HG03139 (cell line): ENCODE data around the gene IFT57.
"Not testable (repeated sequence)": the region's sequence is repeated elsewhere in the genome, so short reads cannot be mapped to it uniquely, and the experiment has no call there.

Experiments used
- ATAC-seq: cut with Tn5 transposase; IDR thresholded peaks from one replicate; pipeline ENCODE4 v1.9.1; 2021; ENCODE audit not compliant: unreplicated experiment

IFT57 gene, protein sequence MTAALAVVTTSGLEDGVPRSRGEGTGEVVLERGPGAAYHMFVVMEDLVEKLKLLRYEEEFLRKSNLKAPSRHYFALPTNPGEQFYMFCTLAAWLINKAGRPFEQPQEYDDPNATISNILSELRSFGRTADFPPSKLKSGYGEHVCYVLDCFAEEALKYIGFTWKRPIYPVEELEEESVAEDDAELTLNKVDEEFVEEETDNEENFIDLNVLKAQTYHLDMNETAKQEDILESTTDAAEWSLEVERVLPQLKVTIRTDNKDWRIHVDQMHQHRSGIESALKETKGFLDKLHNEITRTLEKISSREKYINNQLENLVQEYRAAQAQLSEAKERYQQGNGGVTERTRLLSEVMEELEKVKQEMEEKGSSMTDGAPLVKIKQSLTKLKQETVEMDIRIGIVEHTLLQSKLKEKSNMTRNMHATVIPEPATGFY

DNA sequence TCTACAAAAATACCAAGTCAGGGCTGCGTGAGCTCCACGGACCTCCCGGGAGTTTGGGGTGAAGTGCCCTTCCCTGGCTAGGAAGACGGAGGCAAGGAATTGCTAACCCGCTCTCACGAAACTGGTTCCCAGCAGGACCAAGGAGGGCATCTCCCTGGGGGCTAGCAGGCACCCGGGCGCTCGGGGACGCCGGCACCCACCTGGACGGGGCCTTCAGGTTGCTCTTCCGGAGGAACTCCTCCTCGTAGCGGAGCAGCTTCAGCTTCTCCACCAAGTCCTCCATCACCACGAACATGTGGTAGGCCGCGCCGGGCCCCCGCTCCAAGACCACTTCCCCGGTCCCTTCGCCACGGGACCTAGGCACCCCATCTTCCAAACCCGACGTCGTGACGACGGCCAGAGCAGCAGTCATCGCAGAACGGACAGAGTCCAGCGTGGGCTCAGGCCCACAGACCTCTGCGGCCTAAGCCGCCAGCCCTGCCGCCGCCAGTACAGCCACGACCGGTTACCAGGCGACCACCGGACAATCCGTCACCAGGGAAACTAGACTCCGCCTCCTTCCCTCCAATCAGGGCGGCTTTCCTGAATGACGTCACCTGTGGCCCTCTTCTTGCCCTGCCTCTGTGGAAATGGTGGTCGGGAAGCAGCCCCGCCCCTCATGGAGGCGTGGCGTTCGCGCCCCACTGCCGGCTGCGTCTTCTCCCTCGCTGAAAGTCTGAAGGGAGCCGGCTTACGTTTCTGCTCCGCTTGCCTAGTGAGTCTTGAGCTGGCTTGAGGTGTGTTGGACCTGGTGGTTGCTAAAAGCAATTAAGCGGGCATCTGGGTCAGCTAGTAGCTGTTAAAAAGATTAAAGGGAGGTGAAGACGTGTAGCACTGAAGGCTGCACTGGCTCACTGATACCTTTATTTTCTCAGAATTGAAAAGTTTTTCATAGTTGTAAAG, at the start of gene IFT57:
TSS of gene IFT57 (minus strand) at position 514 of the 942 bp plus-strand sequence. CDS start at position 412, 102 bp downstream.
- peak; percentile 84 for ATAC-seq

DNA sequence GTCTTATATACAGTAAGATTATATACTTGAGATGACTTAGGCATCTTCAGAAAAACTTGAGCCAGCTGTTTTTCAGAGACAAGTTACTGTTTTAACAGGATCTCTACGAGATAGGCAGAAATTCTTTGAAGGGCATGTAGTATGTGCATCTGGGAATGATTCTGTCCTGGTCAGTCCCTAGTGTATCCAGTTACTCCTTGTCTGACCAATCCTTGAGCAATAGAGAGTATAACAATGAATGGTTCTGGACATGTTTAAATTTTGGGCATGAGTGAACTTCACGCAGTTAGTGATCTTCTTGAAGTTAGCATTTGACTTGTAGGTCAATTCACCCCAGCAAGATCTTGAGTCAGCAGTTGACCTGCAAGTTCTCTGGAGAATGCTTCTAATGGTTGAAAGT, 49.4 kb upstream of the IFT57 start:
- no peak for ATAC-seq

DNA sequence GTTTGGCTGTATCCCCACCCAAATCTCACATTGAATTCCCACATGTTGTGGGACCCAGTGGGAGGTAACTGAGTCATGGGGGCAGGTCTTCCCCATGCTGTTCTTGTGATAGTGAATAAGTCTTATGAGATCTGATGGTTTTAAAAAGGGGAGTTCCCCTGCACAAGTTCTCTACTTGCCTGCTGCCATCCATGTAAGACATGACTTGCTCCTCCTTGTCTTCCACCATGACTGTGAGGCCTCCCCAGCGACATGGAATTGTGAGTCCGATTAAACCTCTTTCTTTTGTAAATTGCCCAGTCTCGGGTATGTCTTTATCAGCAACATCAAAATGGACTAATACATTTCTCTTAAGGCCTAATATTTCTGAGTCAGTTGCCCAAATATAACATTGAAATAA, 46.0 kb upstream of the IFT57 start:
- not testable (repeated sequence) for ATAC-seq

DNA sequence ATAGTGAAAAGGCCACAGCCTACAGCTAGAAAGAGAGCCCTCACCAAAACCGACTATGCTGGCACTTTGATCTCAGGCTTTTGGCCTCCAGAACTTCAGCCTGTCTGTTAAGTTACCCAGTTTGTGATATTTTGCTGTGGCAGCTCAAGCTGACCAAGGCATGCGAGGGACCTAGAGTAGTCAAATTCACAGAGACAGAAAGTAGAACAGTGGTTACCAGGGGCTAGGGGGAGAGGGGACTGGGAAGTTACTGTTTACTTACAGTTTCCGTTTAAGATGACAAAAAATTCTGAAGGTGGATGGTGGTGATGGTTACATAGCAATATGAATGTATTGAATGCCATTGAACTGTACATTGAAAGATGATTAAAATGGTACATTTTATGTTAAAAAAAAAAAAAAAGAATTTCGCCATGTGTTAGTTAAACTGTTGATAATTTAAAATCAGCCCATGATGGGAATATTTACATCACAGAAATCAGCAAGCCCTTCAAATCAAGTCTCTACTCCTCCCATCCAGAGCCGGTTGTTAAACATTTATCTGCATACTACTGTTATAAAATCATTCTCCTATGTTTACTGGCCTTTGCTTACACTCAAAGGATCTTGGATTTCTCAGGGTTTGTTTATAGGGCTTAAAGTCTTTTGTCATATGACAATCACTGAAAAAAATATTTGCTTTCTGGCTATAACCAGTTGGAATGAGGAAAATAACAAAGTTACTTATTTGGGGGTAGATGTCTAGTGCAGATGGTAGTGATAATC, 42.5 kb upstream of the IFT57 start:
- ATAC-seq: not testable (repeated sequence)

DNA sequence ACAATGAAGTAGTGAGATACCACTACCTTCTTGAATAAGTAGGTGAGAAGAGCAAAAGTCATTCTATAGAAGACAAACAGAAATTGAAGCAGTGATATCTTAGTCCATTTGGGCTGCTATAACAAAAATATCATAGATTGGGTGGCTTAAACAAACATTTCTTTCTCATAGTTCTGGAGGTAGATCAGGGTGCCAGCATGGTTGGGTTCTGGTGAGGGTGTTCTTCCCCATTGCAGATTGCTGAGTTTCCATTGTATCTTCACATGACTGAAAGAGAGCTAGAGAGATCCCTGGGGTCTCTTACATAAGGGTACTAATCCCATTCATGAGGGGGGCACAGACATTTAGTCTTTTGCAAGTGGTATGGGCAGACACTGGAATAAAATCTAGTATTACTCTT, 32.9 kb upstream of the IFT57 start:
- no peak for ATAC-seq

DNA sequence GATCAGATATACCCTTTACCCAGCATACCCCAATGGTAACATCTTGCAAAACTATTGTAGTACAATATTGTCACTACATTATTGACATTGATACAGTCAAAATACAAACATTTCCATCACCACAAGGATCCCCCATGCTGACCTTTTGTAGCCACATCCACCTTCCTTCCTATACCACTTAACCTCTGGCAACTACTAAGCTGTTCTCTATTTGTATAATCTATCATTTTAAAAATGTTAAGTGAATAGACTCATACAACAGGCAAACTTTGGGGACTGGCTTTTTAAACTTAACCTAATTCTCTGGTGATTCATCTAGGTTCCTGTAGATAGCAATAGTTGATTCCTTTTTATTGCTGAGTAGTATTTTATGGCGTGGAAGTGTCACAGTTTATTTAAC, 29.6 kb upstream of the IFT57 start:
- no peak for ATAC-seq

DNA sequence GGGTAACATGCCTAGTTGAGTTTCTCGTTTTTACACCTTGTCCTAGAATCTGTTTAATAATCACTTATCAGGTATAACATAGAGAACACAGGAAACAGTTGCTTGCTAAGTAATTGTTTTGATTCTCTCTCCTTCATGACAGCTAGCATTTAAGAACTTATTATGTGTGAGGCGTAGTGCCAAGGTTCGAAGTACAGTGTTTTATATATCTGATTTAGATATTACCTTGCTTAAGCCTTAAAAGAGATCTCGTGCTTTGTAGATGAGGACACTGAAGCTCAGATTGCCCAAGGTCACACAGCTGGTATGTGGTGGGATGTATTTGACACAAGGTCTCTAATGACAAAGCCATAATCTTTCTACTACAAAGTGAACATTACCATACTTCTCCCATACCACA, 29.0 kb upstream of the IFT57 start:
- ATAC-seq: no peak

DNA sequence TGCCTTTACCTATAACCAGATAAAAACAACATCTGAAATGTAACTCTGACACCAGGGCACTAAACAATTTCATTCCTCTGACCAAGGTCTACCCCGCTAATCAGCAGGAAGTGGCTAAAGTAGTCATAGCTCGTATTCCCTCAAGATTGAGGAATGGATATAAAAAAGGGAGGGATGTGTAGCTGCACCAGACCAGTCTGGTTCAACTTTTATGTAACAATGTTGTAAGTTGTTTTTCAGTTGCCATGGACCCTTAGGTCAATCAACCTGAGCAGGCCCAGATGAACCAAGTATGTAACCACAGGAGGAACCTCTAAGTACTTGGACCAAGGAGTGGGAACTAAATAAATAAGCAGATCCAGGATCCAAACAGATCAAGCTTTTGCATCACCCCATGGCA, 28.4 kb upstream of the IFT57 start:
- no peak for ATAC-seq

DNA sequence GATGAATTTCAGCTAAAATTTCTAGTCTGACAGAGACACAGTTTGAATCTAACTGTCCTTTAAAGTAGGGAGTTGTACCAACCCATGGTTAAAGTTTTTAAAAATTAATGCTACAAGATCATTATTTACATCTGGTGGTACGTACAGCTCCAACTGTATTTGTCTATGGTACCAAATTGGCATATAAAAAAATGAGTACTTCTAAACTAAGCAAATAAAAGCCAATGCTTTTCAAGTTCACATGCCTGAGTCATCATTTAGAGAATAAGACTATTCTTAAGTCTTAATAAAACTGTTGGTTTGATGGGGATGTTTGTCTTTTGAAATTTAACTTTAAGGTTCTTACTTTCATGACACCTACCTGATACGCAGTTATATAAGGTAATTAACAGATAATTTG, 21.0 kb upstream of the IFT57 start:
- ATAC-seq: no peak

DNA sequence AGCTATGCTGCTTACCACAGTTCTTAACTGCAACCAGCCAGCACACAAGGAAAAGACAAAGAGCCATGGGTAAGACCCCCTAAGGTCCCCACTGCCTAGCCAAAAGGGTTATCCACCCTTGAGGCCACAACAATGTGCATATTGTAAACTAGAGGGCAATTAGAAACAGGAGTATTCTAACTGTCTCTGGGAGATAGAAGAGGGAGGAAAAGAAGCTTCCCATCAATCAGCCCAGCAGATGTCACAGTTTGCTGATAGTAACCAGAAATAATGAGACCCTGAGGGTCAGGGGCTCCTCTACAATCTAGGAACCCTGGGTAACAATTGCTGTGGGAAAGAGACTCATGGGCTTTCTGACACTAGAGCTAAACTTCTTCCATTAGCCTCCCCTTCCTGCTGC, 20.6 kb upstream of the IFT57 start:
- no peak for ATAC-seq

DNA sequence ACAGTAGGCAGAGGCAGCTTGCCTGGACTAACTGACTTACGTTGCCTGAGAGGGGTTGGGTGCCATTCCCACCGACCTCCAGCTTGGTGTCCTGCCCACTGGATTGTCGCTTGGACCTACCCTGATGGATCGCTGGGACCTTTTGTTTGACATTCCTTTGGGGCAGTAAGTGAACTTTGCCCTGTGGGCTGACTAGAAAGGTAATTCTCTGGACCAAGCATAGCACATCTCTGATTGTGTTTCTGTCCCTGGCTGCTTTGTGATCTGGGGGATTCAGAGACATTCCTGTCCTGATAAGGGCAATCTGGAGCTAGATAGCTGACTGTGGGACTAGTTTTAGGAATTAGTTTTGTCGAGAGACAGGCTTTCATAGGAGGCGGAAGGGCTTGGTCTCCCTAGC, 19.5 kb upstream of the IFT57 start:
- no peak for ATAC-seq

DNA sequence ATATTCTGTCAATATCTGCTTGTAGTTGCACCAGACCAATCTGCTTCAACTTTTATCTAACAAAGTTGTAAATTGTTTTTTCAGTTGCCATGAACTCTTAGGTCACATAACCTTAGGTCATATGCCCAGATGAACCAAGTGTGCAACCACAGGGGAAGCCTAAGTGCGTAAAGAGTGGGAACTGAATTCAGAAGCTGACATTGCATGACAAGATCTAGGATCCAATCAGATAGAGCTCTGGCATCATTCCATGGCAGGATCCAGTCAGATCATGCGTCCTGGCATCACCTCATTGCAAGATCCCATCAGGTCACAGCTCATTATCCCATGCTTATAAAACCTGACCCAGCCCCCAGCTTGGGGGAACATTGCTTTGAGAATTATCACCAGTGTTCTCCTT, 18.9 kb upstream of the IFT57 start:
- ATAC-seq: no peak

DNA sequence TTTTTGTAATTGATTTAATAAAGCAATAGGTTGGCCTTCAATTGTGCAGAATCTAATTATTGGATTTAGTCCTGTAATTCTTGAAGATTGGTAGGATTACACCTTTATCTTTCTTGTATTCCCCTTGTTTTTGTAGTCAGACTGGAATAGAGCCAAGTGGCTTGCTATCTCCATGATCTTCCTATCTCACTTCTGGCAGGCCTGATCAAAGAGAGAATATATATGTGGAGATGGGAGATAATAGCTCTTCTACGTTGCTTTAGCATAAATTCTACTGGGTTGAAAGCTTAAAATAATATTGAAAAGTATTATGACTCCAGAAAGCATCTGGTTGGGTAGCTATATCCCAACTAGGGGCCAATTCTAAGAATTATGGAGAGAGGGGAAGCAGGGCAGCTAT, 16.9 kb upstream of the IFT57 start:
- ATAC-seq: no peak

DNA sequence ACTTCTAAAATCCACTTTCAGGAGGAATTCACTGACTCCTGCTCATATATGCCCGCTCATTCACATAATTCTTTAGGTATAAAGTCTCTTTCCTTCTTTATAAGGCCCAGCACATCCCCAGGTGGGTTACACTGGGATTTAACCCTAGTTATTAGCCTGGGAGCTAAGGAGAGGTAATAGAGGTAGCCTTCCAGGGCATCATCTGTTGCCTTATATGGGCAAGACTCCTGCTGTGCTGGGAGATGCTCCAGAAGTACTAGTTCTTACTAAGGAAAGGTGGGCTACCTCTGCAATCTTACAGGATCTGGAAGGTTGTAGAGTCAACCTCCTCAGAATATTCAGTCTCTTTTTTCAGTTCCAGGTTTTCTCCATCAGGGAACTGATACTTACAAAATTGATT, 13.1 kb upstream of the IFT57 start:
- no peak for ATAC-seq

DNA sequence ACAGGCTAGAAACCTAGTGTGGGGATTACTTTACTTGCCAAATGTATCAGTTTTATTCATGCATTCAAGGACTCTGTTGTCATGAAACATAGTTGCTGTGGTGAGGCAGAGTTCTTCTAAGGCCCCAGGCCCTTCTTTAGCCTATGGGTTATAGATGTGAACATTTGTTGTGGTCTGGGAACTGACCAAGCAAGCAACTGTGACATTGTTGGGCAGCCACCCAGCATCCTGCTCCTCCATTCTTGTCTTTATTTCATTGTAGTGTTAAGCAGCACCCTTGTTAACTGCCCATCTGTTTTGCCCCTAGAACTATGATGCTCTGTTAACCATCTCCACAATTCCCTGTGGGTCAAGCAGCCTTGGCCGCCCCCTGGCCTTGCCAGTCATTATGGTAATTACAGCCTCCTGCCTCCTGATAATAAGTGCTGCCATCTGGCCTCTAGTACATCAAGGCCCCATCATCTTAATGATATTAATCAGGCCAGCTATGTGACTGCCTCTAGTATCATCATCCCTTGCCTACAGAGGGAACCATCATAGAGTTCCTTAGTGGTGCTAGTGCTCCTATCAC, 12.2 kb upstream of the IFT57 start:
- no peak for ATAC-seq

DNA sequence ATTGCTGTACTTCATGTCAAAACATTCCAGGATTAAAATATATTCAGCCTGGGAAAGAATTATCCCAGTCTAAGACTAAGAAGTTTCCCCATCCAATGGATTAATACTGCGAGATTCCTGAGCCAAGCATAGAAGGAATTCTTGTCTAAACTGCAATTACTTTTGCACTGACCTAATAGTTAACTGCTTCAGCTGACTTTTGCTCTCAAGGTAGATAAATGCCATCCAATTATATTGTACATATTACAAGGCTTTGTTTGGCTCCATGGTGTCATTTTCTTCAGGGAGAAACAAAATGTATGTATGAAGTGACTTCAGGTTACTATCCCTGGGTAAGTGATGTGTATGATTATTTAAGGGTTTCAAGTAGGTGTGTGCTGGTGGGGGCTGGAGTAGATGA, 6.1 kb upstream of the IFT57 start:
- no peak for ATAC-seq

DNA sequence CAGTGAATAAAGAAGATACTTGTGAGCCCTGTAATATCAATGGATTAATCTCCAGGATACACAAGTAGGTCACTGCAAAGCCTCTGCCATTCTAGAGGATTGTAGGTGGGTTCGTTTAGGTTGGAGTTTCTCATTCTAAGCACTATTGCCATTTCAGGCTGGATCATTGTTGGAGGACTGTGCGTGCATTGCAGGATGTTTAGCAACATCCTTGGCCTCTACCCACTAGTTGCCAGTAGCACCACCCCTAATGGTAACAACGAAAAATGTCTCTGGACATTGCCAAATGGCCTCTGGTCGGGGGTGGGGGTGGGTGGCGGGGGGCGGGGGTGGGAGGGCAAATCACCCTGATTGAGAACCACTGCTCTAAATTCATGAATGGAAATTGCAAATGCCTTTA, 4.9 kb upstream of the IFT57 start:
- ATAC-seq: no peak

DNA sequence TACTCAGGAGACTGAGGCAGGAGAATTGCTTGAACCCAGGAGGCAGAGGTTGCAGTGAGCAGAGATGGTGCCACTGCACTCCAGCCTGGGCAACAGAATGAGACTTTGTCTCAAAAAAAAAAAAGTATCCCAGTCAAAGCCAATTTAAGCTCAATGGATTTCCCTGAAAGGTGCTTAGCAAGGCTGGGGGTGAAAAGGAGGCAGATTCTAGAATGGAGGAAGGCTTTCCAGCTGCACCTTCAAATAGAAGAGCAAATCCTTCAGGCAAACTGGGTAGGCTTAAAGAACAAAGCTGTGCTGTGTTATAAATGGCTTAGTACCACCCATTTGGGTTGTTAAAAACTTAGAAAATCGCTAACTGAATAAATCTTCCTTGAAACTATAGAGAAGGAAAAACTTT, 3.0 kb upstream of the IFT57 start:
- ATAC-seq: no peak

DNA sequence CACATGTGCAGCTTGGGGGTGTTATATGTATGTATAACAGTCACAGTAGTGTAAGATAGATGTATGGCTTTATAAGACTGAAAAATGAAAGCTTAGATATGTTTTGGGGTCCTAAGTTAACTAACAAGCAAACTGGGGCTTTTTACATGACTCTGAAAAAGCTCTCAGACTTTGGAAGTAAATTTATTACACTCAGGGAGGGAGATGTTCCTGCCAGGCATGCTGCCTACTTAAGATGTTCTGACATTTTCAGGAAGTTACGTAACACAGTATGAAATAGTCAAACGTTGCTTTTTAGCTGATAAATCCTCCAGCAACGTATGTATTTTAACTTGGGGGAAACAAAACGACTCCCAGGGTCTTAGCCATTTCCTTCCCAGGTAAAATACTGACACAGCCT, 1.7 kb upstream of the IFT57 start:
- no peak for ATAC-seq

DNA sequence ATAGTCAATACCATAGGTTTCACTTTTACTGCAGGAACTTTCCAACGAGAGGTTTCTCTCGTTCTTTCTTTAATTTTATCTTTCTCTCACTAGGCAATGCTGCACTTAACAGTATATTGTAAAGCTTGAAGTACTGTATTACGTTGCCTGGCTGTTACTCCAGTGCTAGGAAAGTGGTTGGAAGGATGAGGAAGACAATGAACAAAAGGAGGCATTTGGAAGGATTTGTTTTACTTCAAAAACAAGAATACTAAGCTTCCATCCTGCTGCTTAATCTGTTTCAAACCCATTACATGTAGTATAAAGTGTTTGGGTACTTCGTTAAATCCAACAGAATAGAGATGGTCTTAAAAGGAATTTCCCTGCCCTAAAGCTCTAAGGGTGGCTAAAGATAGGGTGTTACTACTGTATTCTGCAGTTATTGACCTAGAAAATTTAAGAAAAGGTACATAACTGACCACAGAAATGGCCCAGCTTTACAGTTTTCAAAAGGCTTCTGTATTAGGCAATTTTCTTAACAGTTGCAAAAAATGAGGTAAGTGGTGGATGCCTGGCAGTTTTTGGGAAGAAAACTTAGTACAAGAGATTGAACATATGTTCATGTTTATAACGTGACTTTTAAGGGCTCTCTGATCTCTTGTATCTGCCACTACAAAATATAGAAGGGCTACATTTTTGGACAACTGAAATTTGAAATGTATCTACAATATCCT, 785 bp upstream of the IFT57 start:
- no peak for ATAC-seq
